Activated CD8-positive, alpha-beta memory T cell treated with anti-CD3 and anti-CD28 coated beads for 48 hours (primary cell): ENCODE measurements around the gene ST14.
"Not testable (repeated sequence)": the region's sequence is repeated elsewhere in the genome, so short reads cannot be mapped to it uniquely, and the experiment has no call there.

ENCODE experiments used
- DNase-seq, 3 experiments: peaks; one replicate each; pipeline ENCODE4 v3.0.0-alpha.2; 2020; ENCODE audit warnings: low read depth in 2 of 3, low spot score in 2 of 3

Gene ST14

DNA sequence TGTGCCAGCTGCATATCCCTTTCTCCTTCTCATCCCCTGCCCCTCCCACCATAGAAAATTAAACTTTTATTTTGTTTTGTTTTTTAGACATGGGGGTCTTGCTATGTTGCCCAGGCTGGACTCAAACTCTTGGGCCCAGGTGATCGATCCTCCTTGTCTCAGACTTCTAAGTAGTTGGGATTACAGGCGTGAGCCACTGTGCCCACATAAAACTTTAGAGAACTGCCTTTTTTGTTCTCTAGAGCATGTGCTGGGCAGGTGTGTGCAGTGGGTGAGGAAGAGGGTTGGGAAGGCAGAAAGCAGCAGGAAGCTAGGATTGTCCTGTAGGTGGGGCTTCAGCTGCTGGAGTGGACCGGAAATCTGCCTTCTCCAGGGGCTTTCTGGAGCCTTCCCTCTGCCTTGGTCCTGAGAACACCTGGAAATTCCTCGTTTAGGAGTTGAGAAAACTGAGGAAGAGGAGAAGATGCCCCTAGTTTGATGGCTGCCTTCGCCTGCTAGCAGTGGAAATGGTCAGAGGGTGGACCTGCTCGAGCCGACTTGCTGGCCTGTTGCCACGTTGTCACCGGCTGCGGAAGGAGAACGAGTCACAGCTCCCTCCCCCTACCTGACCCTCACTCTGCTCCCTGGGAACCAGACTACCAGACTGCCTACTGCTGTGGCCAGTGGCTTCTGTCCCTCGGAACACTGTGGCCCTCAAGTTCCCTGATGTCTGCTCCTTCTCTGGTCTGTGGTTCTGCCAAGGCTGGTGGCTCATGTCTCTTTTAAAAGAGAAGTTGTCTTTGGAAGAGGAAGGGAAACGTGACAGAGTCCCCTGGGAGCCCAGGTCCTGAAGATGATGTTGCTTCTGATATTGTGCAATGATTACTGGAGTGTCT is 4.0 kb downstream of the ST14 start:
- no peak for DNase-seq

DNA sequence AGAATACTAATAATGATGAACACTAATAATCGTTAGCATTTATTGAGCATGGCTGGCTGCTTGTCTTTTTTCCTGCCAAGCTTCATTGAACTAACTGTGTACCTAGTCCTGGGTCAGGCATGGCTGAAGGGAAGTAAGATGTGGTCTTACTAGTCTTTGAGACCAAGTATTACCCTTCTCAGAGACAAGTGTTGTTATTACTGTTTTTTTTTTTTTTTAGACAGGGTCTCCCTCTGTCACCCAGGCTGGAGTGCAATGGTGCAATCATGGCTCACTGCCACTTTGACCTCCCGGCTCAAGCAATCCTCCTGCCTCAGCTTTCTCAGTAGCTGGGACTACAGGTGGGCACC is 4.6 kb downstream of the ST14 start:
- no peak for DNase-seq

DNA sequence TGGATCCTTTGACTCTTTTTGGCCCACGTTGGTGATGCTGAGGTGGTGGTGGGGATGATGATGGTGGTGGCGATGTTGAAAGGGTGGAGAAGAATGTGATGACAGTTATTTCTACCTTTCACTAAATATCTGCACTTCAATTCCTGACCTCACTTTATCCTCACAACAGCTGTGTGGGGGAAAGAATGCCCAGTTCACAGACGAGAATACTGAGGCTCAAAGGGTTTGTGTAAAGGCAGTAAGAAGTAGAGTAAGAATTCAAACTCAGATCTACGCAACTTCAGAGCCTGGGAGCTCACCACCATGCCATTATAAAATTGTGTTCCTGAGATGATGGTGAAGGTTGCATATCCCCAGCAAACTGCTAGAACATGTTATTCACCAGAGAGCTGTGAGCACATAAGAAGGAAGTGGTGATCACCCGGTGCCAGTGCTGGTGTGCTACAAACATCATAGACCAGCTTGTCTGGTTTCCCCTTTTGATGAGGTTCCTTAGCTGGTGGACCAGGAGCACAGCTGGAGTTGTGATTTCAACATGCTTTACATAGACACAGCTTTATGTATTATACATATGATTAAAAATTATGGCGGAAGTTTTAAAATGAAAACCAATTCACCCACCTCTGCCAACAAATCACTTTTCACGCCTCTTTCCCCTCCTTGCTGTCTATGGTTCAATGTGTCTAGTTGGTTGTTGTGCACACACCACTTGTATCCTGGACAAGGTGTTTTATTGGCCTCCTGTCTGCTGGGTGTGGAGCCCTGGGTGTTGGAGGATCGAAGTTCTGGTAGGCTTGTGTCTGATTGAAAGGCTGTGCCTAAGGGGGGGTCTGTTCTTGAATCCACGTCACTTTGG is 6.2 kb downstream of the ST14 start:
- DNase-seq = no peak

DNA sequence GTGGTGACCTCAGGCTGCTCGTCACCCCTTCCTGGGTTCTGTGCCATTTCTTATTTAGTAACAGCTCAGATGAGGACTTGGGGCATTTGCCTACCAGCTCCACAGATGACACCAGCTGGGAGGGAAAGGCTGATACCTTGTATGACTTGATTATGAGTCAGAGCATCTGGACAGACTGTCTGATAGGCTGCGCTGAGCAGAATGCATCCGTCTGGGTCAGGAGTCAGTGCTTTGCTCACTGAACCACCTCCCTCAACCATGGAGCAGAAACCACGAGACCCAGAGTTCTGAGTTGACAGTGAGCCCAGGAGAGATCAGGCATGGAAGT is 6.8 kb downstream of the ST14 start:
- DNase-seq = no peak

DNA sequence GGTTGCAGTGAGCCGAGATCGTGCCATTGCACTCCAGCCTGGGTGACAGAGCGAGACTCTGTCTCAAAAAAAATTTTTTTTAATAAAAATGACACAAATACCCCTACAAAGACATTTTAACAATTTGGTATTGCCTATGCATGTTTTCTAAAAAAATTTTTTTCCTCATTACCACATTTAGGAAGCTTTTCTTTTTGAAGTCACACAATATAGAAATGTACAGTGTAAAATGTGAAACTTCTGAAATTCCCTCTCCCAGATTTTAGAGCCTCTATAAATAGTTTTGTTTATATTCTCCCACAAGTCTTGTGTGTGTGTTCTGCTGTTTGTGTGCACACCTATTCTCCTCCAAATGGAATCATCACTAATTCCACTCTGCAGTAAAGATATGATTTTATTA is 7.6 kb downstream of the ST14 start:
- DNase-seq = no peak

DNA sequence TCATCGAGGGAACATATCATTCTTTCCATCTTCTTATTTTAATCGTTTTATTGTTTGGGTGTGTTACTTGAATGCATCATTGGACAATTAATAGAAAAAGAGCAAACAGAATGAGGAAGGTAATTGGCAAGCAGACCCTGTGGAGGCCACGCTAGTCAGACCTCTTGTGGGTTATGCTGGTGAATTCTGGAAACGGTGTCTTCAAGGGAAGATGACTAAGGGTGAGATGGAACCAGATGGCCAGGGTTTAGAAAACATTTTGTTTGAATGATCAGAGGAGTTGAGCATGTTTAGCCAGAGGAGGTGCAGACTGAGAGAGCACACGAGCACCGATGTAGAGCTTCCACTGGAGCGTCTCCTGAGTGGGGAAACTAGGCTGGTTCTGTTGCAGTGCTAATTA is 8.5 kb downstream of the ST14 start:
- DNase-seq = no peak

DNA sequence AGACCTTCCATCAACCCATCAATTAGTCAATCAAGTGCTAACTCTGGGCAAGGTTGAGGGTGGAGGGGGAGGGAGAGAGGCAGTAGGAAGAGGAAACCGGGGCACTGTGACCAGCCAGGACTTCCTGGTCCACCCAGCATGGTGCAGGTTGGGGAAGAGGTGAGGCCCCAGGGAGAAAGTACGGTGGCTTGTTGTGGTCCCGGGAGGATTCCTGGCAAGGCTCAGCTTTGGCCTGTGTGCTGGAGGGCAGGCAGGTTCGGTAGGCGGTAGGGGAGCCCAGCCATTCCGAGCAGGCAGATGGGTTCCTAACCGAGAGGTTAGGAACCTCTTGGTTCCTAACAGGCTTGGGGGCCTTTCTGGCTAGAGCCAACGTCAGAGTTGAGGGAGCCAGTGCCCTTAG is 10.8 kb downstream of the ST14 start:
- DNase-seq = no peak

DNA sequence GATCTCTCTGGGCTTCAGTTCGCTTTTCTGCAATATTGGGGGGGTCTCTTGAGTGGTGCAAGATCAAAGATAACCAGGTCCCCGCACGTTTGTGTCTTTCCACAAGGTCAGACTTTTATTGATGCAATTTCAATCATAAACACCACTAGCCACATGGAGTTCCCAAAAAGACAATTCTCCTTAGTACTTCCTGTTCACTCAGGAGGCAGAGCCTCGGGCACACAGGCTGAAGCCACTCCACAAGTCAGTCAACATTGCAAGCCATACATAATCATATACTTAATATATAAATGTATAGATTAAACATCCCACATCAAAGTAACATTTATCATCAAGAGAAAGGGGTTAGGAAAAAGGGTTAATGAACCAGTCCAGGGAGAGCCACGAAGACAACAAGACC is 12.0 kb downstream of the ST14 start:
- no peak for DNase-seq

DNA sequence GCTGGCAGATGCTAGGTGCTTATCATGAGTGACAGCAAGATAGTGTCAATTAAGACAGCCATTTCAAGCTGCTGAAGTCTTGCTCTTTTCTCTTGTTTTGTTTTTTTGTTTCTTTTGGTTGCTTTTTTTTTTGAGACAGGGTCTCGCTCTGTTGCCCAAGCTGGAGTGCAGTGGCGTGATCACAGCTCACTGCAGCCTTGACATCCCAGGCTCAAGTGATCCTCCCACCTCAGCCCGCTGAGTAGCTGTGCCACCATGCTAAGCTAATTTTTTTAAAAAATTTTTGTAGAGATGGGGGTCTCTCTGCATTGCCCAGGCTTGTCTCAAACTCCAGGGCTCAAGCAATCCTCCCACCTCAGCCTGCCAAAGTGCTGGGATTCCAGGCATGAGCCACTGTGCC is 12.4 kb downstream of the ST14 start:
- DNase-seq = not testable (repeated sequence)

DNA sequence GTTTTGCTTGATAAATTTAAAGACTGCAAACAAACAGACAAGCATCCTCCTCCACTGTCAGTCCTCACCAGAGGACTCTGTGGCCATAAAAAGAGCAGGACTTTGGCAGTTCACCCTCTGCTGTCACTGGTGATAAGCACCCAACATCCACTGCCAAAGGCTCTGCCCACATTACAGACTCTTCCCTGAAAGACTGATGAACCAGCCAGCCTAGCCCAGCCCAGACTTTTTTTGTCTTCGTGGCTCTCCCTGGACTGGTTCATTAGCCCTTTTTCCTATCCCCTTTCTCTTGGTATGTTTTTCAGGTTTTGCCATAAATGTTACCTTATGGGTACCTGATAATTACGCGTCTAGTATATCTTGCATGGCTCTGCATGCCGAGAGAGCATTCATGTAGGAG is 15.1 kb downstream of the ST14 start:
- no peak for DNase-seq

DNA sequence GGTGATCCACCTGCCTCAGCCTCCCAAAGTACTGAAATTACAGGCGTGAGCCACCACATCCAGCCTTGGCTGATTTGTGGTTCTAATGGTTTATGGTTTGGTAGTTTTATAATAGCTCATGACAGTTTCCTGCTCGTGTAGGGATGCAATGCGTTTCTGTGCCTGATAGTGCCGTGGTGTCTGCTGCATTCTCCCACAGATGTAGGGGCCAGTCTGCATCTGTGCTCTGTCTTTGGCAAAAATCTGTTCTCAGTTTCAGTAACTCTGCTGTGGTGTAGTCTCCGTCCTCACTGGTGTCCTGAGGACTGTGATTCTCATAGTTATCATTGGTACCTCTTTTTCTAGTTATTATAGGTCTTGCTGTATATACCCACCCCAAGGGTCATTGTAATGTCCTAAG is 16.3 kb downstream of the ST14 start:
- DNase-seq = no peak

DNA sequence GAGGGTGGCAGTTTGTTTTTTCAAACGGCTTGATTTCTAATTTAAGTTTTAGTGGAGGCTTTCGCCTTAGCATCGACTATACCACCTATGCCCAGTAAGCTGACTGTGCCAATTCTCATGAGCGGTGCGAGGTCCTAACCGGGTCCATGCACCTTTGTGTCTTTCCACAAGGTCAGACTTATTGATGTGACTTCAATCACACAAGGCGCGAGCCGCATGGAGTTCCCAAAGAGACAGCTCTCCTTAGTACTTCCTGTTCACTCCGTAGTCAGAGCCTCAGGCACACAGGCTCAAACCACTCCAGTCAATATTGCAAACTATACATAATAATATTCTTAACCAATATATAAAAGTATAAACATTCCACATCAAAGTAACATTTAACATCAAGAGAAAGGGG is 18.2 kb downstream of the ST14 start:
- no peak for DNase-seq

DNA sequence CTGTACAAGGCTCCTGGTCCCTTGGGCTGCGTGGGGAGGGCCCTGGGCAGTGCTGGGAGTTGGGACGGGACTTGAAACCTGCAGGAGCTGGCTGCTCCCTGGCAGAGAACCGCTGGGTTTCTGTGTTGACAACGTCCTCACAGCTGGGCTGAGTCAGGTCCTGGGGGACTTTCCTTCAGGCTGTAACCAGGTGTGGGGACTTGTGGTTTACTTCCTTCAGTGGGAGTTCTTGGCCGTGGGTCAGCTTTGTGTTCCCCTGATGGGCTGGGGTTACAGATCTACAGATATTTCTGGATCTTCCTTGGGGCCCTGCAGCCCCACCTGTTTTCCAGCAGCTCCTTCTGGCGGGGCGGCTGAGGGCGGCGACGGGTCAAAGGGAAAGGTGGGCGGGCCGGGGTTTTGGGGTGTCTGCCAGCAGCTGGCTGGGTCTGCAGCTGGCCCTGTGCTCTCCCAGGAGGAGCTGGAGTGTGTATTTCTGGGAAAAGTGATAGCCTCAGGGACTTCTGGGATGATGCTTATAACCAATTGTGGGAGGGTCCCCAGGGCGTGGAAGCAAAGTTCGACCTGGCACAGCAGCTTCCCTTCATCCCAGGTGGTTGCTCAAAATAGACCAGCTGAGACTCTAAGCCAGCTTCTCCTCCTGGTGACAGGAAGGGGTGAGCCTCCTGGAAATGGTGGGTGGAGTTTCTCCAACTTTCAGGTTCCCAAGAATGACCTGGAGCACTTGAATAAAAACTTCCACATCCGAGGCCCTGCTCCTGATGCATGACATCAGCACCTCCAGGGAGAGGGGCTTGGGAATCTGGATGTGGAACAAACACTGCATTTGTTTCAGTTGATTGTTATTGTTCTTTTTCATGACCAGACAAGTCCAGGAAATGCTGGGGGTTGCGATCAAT is 19.1 kb downstream of the ST14 start:
- DNase-seq = no peak

DNA sequence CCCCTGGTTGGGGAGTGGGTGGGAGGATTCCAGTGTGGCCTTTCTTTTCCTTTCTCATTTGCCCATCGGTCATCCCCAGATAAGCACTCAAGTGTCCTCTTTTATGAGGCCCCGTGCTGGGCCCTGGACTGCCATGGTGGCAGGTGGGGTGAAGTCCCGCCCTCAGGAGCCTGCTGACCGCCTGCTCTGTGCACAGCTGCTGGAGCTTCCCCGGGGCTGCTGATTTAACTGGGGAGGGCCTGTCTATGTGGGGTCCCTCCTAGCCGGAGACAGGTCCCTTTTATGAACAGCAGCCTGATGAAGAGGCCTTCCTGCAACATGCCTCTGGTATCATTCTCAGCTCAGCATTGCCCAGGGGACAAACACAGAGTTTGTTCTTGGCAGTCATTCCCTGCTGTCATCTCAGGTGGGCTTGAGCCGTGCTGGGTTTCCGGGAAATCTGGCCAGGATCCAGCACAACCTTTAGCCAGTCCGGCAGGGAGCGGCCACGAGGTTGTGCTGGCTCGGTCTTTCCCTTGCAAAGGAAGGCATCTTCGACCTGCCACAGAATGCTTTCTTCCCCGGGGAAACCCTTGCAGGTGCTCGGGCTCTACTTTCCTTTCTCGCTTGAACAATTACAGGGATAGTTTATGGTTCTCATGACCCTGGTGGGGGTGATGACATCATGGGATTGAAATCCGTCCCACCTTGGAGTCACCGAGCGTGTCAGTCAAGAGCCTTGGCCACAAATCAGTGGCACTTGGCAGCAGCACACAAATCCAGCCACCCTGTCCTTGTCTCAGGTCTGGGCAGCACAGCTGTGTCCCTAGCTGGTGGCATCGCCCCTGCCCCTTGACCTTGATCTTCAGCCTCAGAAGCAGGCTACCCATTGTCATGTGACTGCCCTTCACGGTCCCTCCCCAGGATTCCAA is 20.1 kb downstream of the ST14 start:
- no peak for DNase-seq

DNA sequence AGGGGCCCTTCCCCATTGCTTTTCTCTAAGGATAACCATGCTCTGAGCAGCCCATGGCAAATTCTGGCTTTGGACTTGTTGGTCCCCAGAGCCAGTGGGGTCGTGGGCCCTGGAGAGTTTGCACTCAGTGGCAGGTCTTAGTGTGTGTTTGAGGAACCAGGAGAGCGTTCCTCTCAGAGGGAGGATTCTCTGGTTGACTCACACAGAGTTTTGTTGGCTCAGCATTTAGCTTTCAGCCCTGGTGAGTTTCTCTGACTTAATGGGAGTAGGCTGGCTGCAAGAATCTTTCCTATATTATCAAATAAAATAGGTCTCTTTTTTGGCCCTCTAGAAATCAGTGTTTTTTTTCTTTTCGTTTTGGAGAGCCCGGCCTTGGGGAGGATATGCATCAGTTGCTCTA is 20.9 kb downstream of the ST14 start:
- DNase-seq = no peak

DNA sequence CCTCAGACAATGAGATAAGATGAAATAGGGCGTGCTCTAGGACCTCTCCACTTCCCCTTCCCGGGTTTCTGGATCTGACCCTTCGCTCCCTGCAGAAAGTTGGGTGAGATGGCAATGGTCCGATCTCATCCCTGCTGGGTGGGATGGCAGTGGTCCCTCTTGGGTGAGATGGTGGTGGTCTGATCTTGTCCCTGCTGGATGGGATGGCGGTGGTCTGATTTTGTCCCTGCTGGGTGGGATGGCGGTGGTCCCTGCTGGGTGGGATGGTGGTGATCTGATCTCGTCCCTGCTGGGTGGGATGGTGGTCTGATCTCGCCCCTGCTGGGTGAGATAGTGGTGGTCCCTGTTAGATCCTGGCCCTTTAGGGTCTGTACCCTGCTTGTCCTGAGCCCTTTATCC is 21.3 kb downstream of the ST14 start:
- DNase-seq = no peak

DNA sequence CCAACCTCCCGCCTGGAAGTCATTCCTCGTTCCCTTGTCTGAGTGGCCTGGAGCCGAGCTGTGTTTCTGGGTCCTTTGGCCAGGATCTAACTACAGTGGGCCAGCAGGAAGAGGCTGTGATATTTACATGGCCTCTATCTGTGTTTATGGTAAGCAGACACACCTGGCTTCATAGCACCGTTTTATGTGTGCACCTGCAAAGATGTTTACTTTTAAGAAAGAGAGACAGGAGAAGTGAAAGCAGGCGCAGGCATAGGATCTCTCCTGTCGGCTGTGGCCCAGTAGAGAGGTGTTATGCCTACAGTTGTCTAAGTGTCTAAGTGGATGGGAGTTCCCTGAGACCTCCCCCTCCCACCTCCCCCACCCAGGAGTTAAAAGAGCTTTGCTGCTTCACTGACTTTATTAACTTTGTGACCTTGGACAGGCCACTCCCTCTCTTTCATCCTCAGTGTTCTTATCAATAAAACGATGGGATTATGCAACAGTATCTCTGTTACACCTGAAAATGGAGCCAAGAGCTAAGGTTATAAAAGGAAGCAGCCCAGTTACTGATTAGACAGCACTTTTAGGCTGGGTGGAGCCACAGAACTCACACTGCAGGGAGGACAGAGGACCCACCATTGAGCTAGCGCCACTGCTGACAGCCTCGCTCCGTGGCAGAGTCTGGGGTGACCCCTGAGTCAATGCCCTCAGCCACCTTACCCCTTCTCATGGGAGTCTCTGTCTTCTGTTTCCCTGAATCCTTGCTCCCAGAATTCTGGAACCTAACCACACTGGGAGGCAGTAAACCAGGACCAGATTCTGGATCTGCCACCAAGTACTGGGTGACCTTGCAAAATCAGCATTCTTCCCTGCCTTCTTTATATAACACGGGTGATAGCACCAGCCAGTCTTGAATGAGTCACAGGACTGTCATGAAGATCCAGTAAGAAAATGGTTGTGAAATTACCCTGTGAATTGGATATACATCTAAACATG is 22.0 kb downstream of the ST14 start:
- no peak for DNase-seq

DNA sequence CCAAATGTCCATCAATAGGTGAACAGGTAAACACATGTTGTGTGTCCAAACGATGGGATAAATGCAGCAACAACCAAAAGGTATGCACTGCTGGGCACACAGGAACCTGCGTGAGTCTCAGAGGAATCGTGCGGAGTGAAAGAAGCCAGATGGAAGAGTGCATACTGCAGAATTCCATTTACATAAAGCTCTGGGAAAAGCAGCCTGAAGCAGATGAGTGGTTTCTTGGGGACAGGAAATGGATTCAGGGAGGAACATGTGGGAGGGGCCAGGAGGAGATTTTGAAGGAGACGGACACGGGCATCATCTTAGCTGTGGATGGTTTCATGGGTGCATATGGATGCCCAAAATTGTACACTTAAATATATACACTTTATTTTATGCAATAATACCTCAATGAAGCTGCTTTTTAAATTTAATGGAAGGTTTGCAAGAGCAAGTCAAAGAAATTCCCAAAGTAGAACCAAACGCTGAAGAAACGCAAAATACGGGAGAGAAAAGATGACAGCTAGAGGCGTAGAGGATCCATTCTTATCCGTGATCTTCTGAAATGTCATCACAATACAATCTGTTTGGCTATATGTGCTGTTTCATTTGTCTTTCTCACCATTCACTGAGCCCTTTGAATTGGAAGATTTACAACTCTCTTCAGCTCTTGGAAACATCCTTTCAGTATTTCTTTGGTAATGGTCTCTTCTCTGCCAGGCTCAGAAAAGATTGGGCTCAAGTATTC is 24.5 kb downstream of the ST14 start:
- no peak for DNase-seq

DNA sequence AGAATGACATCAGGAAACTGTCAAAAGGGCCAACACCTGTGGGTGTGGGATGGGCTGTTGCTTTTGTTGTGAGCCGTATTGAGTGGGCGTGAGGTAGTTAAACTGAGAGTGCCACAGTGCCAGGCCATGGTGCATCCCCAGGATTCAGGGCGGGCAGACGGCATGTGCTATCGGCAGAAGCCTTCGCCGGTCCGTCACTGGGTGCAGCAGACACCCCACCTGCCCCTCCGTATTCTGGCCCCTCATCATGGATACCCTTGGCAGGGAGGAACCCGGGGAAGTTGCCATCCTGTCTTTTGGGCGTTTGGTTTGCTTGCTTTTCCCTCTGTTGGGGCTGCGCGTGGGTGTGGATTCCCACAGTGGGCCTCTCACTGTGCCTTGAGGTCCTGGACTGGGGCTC is 27.5 kb downstream of the ST14 start:
- no peak for DNase-seq
